HTR-8/SVneo (cell line): ENCODE measurements around the gene NLRP14.

ENCODE experiments used
- DNase-seq: peaks from one replicate; pipeline ENCODE4 v3.0.0; 2011; ENCODE audit warnings: low spot score, mixed read lengths; ENCODE audit not compliant: insufficient read length
- FAIRE-seq: peaks from 2 replicates; lab custom pipeline; 2011; peaks lifted over from hg19 to GRCh38; lab: Jason Lieb, UNC

NLRP14 gene

GRCh38 chr11:7020183-7020917 is at the start of gene NLRP14, which contains the start of gene ZNF214:
Gene NLRP14 (plus strand): TSS chr11:7020479. CDS start chr11:7038587, 18,108 bp downstream.
Gene ZNF214 (minus strand): TSS chr11:7020346. CDS start chr11:7002835, 17,511 bp downstream.
- DNase-seq (peak; percentile 41), FAIRE-seq (no peak)

- FAIRE-seq (no peak), DNase-seq (no peak)
Measured at GRCh38 chr11:6979365-6979764, 40.9 kb upstream of the NLRP14 start.

GRCh38 chr11:6986487-6986886 is 33.8 kb upstream of the NLRP14 start:
- no peak for FAIRE-seq
- DNase-seq = no peak

GRCh38 chr11:6988506-6988905 is 31.8 kb upstream of the NLRP14 start:
- DNase-seq (no peak), FAIRE-seq (no peak)

- DNase-seq (no peak), FAIRE-seq (no peak)
Measured at GRCh38 chr11:6991227-6991626, 29.1 kb upstream of the NLRP14 start.

- DNase-seq = no peak
Measured at GRCh38 chr11:6992026-6992425, 28.3 kb upstream of the NLRP14 start.

GRCh38 chr11:6992457-6993417 is 27.5 kb upstream of the NLRP14 start:
- DNase-seq (no peak), FAIRE-seq (no peak)

More at GRCh38 chr11:6992026-6992425, 28.3 kb upstream of the NLRP14 start:
- no peak for FAIRE-seq

GRCh38 chr11:6995703-6996102 is 24.6 kb upstream of the NLRP14 start:
- FAIRE-seq (no peak), DNase-seq (no peak)

- no peak for DNase-seq
- no peak for FAIRE-seq
Measured at GRCh38 chr11:7004482-7004881, 15.8 kb upstream of the NLRP14 start.

GRCh38 chr11:7014118-7014517 is 6.2 kb upstream of the NLRP14 start:
- DNase-seq (no peak), FAIRE-seq (no peak)

- no peak for FAIRE-seq
- DNase-seq = no peak
Measured at GRCh38 chr11:7016011-7016410, 4.3 kb upstream of the NLRP14 start.

GRCh38 chr11:7019500-7020182 is 638 bp upstream of the NLRP14 start:
- FAIRE-seq (no peak), DNase-seq (no peak)

GRCh38 chr11:7021318-7021717 is 1.0 kb downstream of the NLRP14 start:
- no peak for FAIRE-seq
- no peak for DNase-seq

GRCh38 chr11:7028141-7028540 is 7.9 kb downstream of the NLRP14 start:
- no peak for DNase-seq
- no peak for FAIRE-seq

GRCh38 chr11:7030836-7031235 is 10.6 kb downstream of the NLRP14 start:
- no peak for DNase-seq
- no peak for FAIRE-seq

GRCh38 chr11:7031471-7031871 is 11.2 kb downstream of the NLRP14 start:
- DNase-seq (no peak), FAIRE-seq (no peak)

GRCh38 chr11:7032692-7033091 is 12.4 kb downstream of the NLRP14 start:
- FAIRE-seq = no peak

GRCh38 chr11:7034019-7034418 is 13.7 kb downstream of the NLRP14 start:
- no peak for DNase-seq
- FAIRE-seq = no peak

More at GRCh38 chr11:7032692-7033091, 12.4 kb downstream of the NLRP14 start:
- no peak for DNase-seq

GRCh38 chr11:7046474-7047175 is 26.3 kb downstream of the NLRP14 start:
- DNase-seq (no peak), FAIRE-seq (no peak)

- FAIRE-seq (no peak), DNase-seq (no peak)
Measured at GRCh38 chr11:7050191-7050590, 29.9 kb downstream of the NLRP14 start.
